Omental fat pad (tissue), 4 donors: ENCODE results near the gene ARL15. TPM values are rescaled to one million over a fixed set of nuclear protein-coding genes. Genes with fewer than 3 reads are reported as not detected.

ENCODE experiments used
- ATAC-seq: fragments of 150-250 bp; one replicate; pipeline ENCODE4 v1.9.1; 2016; ENCODE audit warnings: mild to moderate bottlenecking, moderate library complexity; ENCODE audit not compliant: low FRiP score
- DNase-seq: peaks from one replicate; pipeline ENCODE4 v3.0.0-alpha.2; 2019; ENCODE audit warnings: low spot score
- total RNA-seq, 4 donors: library from RNA; depleted of rRNA; stranded (reverse); fragments of >200 nt; gene quantifications; one replicate each; pipeline ENCODE4 v1.1.0, GENCODE V29; 2016
- TF ChIP-seq, protein P1 (sequence below), 3 donors: fragments of 450-650 bp; IDR thresholded peaks; one replicate each; pipeline ENCODE4 v1.5.1; 2016 to 2017; ENCODE audit warnings: antibody characterized with exemption in 3 of 3, mild to moderate bottlenecking in 3 of 3, moderate library complexity in 2 of 3

Gene ARL15
- total RNA-seq, 4 donors from 2014 or later = 18.9 to 39.2 (median 29.9) TPM

DNA sequence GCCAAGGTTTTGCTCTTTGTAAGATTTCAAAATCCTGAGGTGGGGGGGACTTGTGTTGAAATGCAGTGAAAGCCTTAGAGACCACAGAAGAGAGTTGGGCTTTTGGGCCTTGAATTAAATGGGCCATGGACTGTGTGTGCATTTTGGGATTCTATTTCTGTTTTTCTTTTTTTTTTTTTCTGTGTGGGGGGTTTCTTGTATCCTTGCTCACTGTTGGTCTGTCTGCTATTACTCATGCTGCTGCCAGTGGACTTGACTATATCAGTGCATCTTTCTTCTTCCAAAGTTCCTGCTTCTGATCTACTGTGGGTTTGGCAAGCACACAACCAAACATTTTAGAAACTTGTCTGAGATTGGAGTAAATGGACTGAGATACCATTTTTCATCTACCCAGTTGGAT lies 344.9 kb downstream of the ARL15 start:
- TF ChIP-seq, protein P1, sequence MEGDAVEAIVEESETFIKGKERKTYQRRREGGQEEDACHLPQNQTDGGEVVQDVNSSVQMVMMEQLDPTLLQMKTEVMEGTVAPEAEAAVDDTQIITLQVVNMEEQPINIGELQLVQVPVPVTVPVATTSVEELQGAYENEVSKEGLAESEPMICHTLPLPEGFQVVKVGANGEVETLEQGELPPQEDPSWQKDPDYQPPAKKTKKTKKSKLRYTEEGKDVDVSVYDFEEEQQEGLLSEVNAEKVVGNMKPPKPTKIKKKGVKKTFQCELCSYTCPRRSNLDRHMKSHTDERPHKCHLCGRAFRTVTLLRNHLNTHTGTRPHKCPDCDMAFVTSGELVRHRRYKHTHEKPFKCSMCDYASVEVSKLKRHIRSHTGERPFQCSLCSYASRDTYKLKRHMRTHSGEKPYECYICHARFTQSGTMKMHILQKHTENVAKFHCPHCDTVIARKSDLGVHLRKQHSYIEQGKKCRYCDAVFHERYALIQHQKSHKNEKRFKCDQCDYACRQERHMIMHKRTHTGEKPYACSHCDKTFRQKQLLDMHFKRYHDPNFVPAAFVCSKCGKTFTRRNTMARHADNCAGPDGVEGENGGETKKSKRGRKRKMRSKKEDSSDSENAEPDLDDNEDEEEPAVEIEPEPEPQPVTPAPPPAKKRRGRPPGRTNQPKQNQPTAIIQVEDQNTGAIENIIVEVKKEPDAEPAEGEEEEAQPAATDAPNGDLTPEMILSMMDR (IDR thresholded peaks at IDR 0.05) = no peak
- ATAC-seq (no peak), DNase-seq (no peak)

DNA sequence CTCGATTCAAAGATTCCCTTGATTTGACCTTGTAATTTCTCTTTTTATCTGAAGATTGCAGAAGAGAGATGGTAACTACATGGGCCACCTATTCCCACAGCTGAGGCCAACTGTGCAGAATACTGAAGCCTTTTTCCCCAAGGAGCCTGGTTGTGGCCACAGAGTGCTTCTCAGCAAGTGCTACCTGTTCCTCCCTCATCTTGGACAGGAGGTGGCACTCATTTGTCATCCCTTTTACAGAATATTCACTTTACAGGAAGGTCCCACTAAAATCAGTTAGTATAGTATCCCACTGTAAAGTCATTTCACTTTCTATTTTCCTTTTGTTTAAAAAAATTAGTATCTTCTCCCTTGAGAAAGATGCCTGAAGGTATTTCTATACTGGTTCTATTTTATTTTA lies 346.4 kb downstream of the ARL15 start:
- TF ChIP-seq, protein P1 (IDR thresholded peaks at IDR 0.05) = no peak
- ATAC-seq = no peak

DNA sequence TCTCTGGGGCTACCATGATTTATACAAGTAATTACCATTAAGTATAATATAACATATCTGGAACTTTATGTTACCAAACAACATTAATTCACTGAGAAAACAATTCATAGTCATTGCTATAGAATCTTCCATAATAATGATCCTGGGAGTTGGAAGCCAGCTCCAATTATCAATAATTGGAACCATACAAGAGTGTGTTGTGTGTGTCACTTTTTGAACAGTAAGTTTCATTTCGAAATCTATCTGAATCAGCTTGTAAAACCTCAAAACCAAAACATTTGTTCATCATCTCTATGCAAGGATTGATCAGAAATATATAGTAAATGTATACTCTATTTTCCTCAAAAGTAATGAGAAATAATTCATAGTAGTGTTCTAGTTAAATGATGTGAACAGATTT lies 348.1 kb downstream of the ARL15 start:
- DNase-seq (no peak), ATAC-seq (no peak)
- TF ChIP-seq, protein P1 (IDR thresholded peaks at IDR 0.05) = no peak

More for the DNA sequence above, 346.4 kb downstream of the ARL15 start:
- DNase-seq = no peak

DNA sequence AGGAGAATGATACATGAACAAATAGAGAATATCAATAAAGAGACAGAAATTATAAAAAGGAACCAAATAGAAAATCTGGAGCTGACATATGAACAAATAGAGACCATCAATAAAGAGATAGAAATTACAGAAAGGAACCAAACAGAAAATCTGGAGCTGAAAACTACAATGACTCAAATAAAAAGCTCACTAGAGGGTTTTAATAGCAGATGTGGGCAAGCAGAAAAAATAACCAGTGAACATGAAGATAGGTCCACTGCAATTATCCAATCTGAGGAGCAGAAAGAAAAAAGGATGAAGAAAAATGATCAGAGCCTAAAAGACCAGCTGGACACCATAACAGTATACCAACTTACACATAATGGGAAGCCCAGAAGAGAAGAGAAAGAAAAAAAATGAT lies 353.7 kb downstream of the ARL15 start:
- no peak for ATAC-seq

DNA sequence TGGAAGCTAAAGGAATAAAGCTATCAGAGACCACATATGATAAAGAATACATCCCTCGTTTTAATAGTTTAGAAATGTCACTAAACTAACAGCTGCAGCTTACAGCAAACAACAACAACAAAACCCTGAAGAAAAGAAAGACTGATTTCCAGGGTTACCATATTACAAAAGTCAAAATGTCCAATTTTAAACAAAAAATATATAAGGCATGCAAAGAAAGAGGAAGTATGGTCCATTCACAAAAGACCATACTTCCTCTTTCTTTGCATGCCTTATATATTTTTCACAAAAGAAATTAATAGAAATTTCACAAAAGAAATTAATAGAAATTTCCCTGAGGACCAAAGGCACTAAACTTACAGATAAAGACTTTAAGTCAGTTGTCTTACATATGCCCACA lies 354.2 kb downstream of the ARL15 start:
- no peak for ATAC-seq
- DNase-seq = no peak
- TF ChIP-seq, protein P1 (IDR thresholded peaks at IDR 0.05) = no peak

More for the DNA sequence above, 353.7 kb downstream of the ARL15 start:
- DNase-seq = no peak
- TF ChIP-seq, protein P1 (IDR thresholded peaks at IDR 0.05) = no peak

DNA sequence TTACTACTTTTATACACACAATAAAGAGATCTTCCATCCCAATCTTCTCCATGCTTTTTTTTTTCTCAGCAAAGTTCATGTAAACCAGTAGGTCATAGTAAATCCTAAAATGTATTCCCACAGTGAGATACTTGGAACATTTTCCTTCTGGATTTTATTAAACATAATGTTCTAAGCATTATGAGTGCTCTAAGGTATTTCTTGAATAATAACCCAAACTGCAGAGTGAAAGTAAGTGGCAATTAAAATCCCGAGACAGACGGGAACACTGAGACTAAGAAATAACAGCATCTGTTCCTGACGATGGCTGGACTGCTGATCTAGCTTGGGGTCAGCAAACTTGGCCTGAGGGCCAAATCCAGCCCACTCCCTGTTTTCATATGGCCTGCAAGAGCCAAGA lies 359.8 kb downstream of the ARL15 start:
- DNase-seq = no peak
- ATAC-seq = no peak
- TF ChIP-seq, protein P1 (IDR thresholded peaks at IDR 0.05) = no peak

DNA sequence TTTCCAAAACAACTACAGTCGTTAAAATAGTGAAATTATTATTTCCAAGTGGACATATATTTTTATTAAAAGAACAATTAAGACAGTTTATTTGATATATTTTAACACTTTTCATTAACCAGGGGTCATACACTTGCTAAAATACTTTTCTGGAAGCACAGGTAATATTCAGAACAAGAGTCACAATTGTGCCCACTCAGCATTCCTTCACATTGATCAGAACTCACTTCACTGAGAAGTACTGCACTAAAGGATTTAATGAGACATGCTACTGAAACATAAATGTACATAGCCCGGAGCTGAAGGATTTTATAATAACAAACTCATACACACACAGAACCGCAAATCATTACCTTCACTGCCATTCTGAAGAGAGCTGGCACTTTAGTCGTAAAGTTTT lies 361.8 kb downstream of the ARL15 start:
- DNase-seq = no peak
- TF ChIP-seq, protein P1 (IDR thresholded peaks at IDR 0.05) = no peak
- ATAC-seq = no peak
